ENCODE results near the gene OCA2.
"Not testable (repeated sequence)": the region's sequence is repeated elsewhere in the genome, so short reads cannot be mapped to it uniquely, and the experiment has no call there.

OCA2 gene

GRCh38 chr15:27752691-27753090, 346.4 kb downstream of the OCA2 start:
- no peak for FAIRE-seq

GRCh38 chr15:27747997-27748396, 351.1 kb downstream of the OCA2 start:
- FAIRE-seq = no peak

- no peak for FAIRE-seq
Measured at GRCh38 chr15:27746401-27746955, 352.6 kb downstream of the OCA2 start.

- FAIRE-seq = no peak
Measured at GRCh38 chr15:27744641-27745040, 354.5 kb downstream of the OCA2 start.

- FAIRE-seq = no peak
Measured at GRCh38 chr15:27743638-27744037, 355.5 kb downstream of the OCA2 start.

GRCh38 chr15:27742751-27743477, 356.2 kb downstream of the OCA2 start:
- no peak for FAIRE-seq

- no peak for FAIRE-seq
Measured at GRCh38 chr15:27741226-27741860, 357.8 kb downstream of the OCA2 start.

GRCh38 chr15:27734785-27735495, 364.2 kb downstream of the OCA2 start:
- peak; percentile 49 for FAIRE-seq

GRCh38 chr15:27731776-27732175, 367.3 kb downstream of the OCA2 start:
- no peak for FAIRE-seq

GRCh38 chr15:27730868-27731267, 368.2 kb downstream of the OCA2 start:
- no peak for FAIRE-seq

- no peak for FAIRE-seq
Measured at GRCh38 chr15:27725731-27726130, 373.4 kb downstream of the OCA2 start.

- no peak for FAIRE-seq
Measured at GRCh38 chr15:27723821-27724220, 375.3 kb downstream of the OCA2 start.

GRCh38 chr15:27722102-27722501, 377.0 kb downstream of the OCA2 start:
- FAIRE-seq = no peak

GRCh38 chr15:27714675-27715074, 384.4 kb downstream of the OCA2 start:
- no peak for FAIRE-seq

- not testable (repeated sequence) for FAIRE-seq
Measured at GRCh38 chr15:27713850-27714249, 385.3 kb downstream of the OCA2 start.

GRCh38 chr15:27707257-27707656, 391.9 kb downstream of the OCA2 start:
- FAIRE-seq = no peak

- FAIRE-seq = no peak
Measured at GRCh38 chr15:27706300-27706699, 392.8 kb downstream of the OCA2 start.

GRCh38 chr15:27705056-27705455, 394.1 kb downstream of the OCA2 start:
- no peak for FAIRE-seq

Data from islet of Langerhans (tissue), 1 donor.